NCI-H82 treated with DMSO at 0.1 percent for 48 hours (cell line): ENCODE results near the gene BABAM2.

Source experiments
- DNase-seq: peaks from one replicate; lab custom pipeline; 2025; ENCODE audit not compliant: unreplicated experiment; lab: John Stamatoyannopoulos, UW

The BABAM2 gene

GRCh38 chr2:28339516-28340175 lies 449.1 kb downstream of the BABAM2 start:
- no peak for DNase-seq

- no peak for DNase-seq
These were observed 450.0 kb downstream of the BABAM2 start for GRCh38 chr2:28340312-28341202.

GRCh38 chr2:28341208-28341891 lies 450.8 kb downstream of the BABAM2 start:
- no peak for DNase-seq

- no peak for DNase-seq
These were observed 451.8 kb downstream of the BABAM2 start for GRCh38 chr2:28342081-28342967.

- DNase-seq: no peak
These were observed 452.8 kb downstream of the BABAM2 start for GRCh38 chr2:28343184-28343942.

- no peak for DNase-seq
These were observed 453.6 kb downstream of the BABAM2 start for GRCh38 chr2:28343971-28344715.

- DNase-seq: no peak
These were observed 454.3 kb downstream of the BABAM2 start for GRCh38 chr2:28344756-28345373.

GRCh38 chr2:28345619-28346018 lies 455.1 kb downstream of the BABAM2 start:
- DNase-seq: no peak

- DNase-seq: no peak
These were observed 456.1 kb downstream of the BABAM2 start for GRCh38 chr2:28346587-28346986.

GRCh38 chr2:28347193-28347592 lies 456.7 kb downstream of the BABAM2 start:
- DNase-seq: no peak

- DNase-seq: no peak
These were observed 457.1 kb downstream of the BABAM2 start for GRCh38 chr2:28347596-28347995.

GRCh38 chr2:28348149-28348567 lies 457.6 kb downstream of the BABAM2 start:
- no peak for DNase-seq

- DNase-seq: no peak
These were observed 458.4 kb downstream of the BABAM2 start for GRCh38 chr2:28348921-28349320.

GRCh38 chr2:28349546-28350165 lies 459.1 kb downstream of the BABAM2 start:
- DNase-seq: no peak

- no peak for DNase-seq
These were observed 459.7 kb downstream of the BABAM2 start for GRCh38 chr2:28350196-28350595.

- no peak for DNase-seq
These were observed 460.3 kb downstream of the BABAM2 start for GRCh38 chr2:28350791-28351285.

- no peak for DNase-seq
These were observed 461.1 kb downstream of the BABAM2 start for GRCh38 chr2:28351621-28352020.

- DNase-seq: no peak
These were observed 461.6 kb downstream of the BABAM2 start for GRCh38 chr2:28352104-28352503.
